Neural progenitor cell (in vitro differentiated cells): ENCODE measurements around the gene SOX11.

Experiments
- CTCF ChIP-seq: fragments of 200-600 bp; sonication (generic); IDR thresholded peaks from 2 replicates; pipeline ENCODE4 v1.5.1; 2017; ENCODE audit warnings: antibody characterized with exemption, mild to moderate bottlenecking
- EZH2 ChIP-seq: fragments of 200-600 bp; sonication (generic); IDR thresholded peaks from 2 replicates; pipeline ENCODE4 v1.6.1; 2017; ENCODE audit warnings: antibody characterized with exemption, mild to moderate bottlenecking, moderate library complexity

- TF ChIP-seq EZH2 = no peak
- TF ChIP-seq CTCF = no peak
Observed at GRCh38 chr2:5683471-5683870, 8.7 kb upstream of the SOX11 start.
